Neuronal stem cell (in vitro differentiated cells): ENCODE measurements around the gene RPL13.

Experiments used
- DNase-seq: peaks from one replicate; pipeline ENCODE4 v3.0.0-alpha.2; 2013; ENCODE audit warnings: low spot score
- H2AFZ ChIP-seq: one replicate; pipeline ENCODE4 v1.6.1; 2013; ENCODE audit warnings: mild to moderate bottlenecking, low read length, inconsistent platforms
- H2AK5ac ChIP-seq: 2 replicates; pipeline ENCODE4 v1.6.1; 2013; ENCODE audit warnings: low read depth, mild to moderate bottlenecking, inconsistent platforms, low read length, moderate library complexity, mixed read lengths
- H2BK120ac ChIP-seq: 2 replicates; pipeline ENCODE4 v1.6.1; 2013; ENCODE audit warnings: low read depth, mild to moderate bottlenecking, inconsistent platforms, low read length, moderate library complexity, mixed read lengths
- H2BK12ac ChIP-seq: one replicate; pipeline ENCODE4 v1.6.1; 2013; ENCODE audit warnings: low read length, inconsistent platforms
- H2BK15ac ChIP-seq: 2 replicates; pipeline ENCODE4 v1.6.1; 2013; ENCODE audit warnings: mild to moderate bottlenecking, low read length, inconsistent platforms, mixed read lengths
- H2BK5ac ChIP-seq: one replicate; pipeline ENCODE4 v1.6.1; 2013; ENCODE audit warnings: inconsistent platforms, mild to moderate bottlenecking, low read length, moderate library complexity
- H3K14ac ChIP-seq: one replicate; pipeline ENCODE4 v1.6.1; 2013; ENCODE audit warnings: low read length, inconsistent platforms
- H3K18ac ChIP-seq: 2 replicates; pipeline ENCODE4 v1.6.1; 2013; ENCODE audit warnings: low read length, inconsistent platforms
- H3K23ac ChIP-seq: 2 replicates; pipeline ENCODE4 v1.6.1; 2013; ENCODE audit warnings: low read depth, mild to moderate bottlenecking, mixed read lengths, low read length, inconsistent platforms; ENCODE audit not compliant: poor library complexity
- H3K27ac ChIP-seq: replicated peaks from 3 replicates; pipeline ENCODE4 v1.5.1; 2013; ENCODE audit warnings: low read length, inconsistent platforms
- H3K27me3 ChIP-seq, 3 experiments: 2 replicates each; pipeline ENCODE4 v1.6.1; 2013; ENCODE audit warnings: low read length in 3 of 3, mild to moderate bottlenecking in 2 of 3, inconsistent platforms in 1 of 3, low read depth in 1 of 3, mixed read lengths in 1 of 3, moderate library complexity in 1 of 3; ENCODE audit not compliant: control insufficient read depth in 3 of 3, insufficient read depth in 3 of 3
- H3K36me3 ChIP-seq, 2 donors: replicated peaks in 1 of 2; 2 replicates each; pipeline ENCODE4 v1.6.1; 2013; ENCODE audit warnings: low read length in 2 of 2; ENCODE audit not compliant: control insufficient read depth in 2 of 2, insufficient read depth in 2 of 2
- H3K4ac ChIP-seq: 2 replicates; pipeline ENCODE4 v1.6.1; 2013; ENCODE audit warnings: inconsistent platforms, mild to moderate bottlenecking, low read length, moderate library complexity
- H3K4me1 ChIP-seq, 2 donors: 1 replicate in 1 of 2; 2 replicates in 1 of 2; pipeline ENCODE4 v1.6.1; 2013; ENCODE audit warnings: low read length in 2 of 2, low read depth in 1 of 2; ENCODE audit not compliant: control insufficient read depth in 2 of 2, insufficient read depth in 1 of 2
- H3K4me2 ChIP-seq: one replicate; pipeline ENCODE4 v1.6.1; 2013; ENCODE audit warnings: mild to moderate bottlenecking, low read length, inconsistent platforms; ENCODE audit not compliant: insufficient read depth, poor library complexity, severe bottlenecking
- H3K4me3 ChIP-seq, 2 donors: 2 replicates each; pipeline ENCODE4 v1.5.1; 2013; ENCODE audit warnings: low read length in 2 of 2, mild to moderate bottlenecking in 2 of 2, inconsistent platforms in 1 of 2, moderate library complexity in 1 of 2
- H3K79me1 ChIP-seq: one replicate; pipeline ENCODE4 v1.6.1; 2013; ENCODE audit warnings: low read depth, mild to moderate bottlenecking, inconsistent platforms, low read length, moderate library complexity
- H3K9ac ChIP-seq: one replicate; pipeline ENCODE4 v1.6.1; 2013; ENCODE audit warnings: mild to moderate bottlenecking, low read depth, low read length, inconsistent platforms; ENCODE audit not compliant: poor library complexity
- H3K9me3 ChIP-seq, 2 donors: replicated peaks in 1 of 2; 2 replicates each; pipeline versions ENCODE3 to v1.6.1; 2013; ENCODE audit warnings: low read length in 2 of 2, mild to moderate bottlenecking in 2 of 2, inconsistent platforms in 1 of 2, low read depth in 1 of 2, mixed read lengths in 1 of 2, moderate library complexity in 1 of 2; ENCODE audit not compliant: control insufficient read depth in 2 of 2, insufficient read depth in 1 of 2
- H4K8ac ChIP-seq: one replicate; pipeline ENCODE4 v1.6.1; 2013; ENCODE audit warnings: low read depth, mild to moderate bottlenecking, inconsistent platforms, low read length, moderate library complexity
- H4K91ac ChIP-seq: one replicate; pipeline ENCODE4 v1.6.1; 2013; ENCODE audit warnings: low read length, low read depth, mild to moderate bottlenecking, inconsistent platforms; ENCODE audit not compliant: poor library complexity
- WGBS, 2 donors: extraction: QIAGEN DNeasy Blood & Tissue Kit; methylation state at CpG; one replicate each; pipeline ENCODE4 v1.1.7; 2013; ENCODE audit warnings: missing lambda C conversion rate in 2 of 2, mixed read lengths in 1 of 2; ENCODE audit not compliant: insufficient read length in 2 of 2, insufficient replicate concordance in 1 of 2; ENCODE audit errors: extremely low coverage in 2 of 2; 5-methylcytosine and 5-hydroxymethylcytosine counted together

RPL13 gene

GRCh38 chr16:89561142-89561883 lies 831 bp downstream of the RPL13 start:
- WGBS, 2 donors, result no CpG with 5 or more reads among the region's 58 CpGs
- H3K36me3 ChIP-seq, result peaks cover 36 to 63% of the 10 kb centered on the region in 2 donors

DNA sequence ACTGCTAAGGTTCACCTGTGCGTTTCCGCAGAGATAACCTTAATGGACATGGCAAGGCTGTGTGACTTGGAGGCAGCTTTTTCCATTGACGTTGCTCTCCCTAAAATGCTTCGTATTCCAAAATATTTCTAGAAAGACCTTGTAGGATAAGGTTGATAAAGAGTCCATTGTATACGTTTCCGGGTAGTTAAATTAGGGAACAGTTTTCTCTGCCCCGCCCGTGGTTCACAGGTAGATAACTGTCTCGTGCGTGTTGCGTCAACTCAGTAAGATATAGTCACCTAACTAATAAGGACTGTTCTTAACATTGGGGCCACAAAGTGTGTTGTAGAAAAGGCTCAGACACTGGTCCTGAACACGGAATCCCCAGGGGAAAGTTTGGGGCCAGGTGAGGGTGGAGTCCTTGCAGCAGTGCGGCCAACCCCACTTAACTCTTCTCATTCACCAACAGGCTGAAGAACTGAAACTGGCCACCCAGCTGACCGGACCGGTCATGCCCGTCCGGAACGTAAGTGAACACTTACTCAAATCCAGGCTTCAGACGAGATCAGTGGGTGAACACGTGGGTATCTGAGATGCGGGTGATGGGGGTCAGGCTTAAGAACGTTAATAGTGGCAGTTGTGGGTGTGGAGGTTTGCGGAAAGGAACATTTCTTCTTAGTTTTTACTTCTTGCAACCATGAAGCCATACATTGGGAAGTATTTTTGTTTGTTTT lies 1.6 kb downstream of the RPL13 start:
- no peak for DNase-seq
- Histone ChIP-seq H4K91ac (no peak overlapping the region), H3K4me3 (peak overlapping the region; percentile 91 to 95), H3K79me1 (peaks cover 6% of the 10 kb centered on the region), H3K4me1 (peaks cover 20 to 25% of the 10 kb centered on the region in 2 donors), H4K8ac (no peak overlapping the region), H3K9ac (peak overlapping the region; percentile 89), H3K14ac (no peak overlapping the region), H3K9me3 (no peaks in the 10 kb centered on the region), H2AK5ac (no peak overlapping the region), H3K36me3 (peaks cover 35 to 56% of the 10 kb centered on the region in 2 donors), H3K27me3 (no peaks in the 10 kb centered on the region), H2BK12ac (no peak overlapping the region), H2BK120ac (no peak overlapping the region), H2AFZ (no peak overlapping the region), H3K23ac (no peak overlapping the region), H3K4ac (no peak overlapping the region), H2BK5ac (no peak overlapping the region), H3K18ac (no peak overlapping the region), H3K4me2 (peak overlapping the region; percentile 86), H2BK15ac (no peak overlapping the region), H3K27ac (no peak overlapping the region)
- no CpG with 5 or more reads among the region's 23 CpGs for WGBS, 2 donors

More at GRCh38 chr16:89561142-89561883, 831 bp downstream of the RPL13 start:
- Histone ChIP-seq H2BK12ac (no peak overlapping the region), H3K4me2 (peak overlapping the region; percentile 86), H2BK15ac (no peak overlapping the region), H4K8ac (no peak overlapping the region), H3K4me3 (peak overlapping the region; percentile 91 to 95), H2BK5ac (peak overlapping the region; percentile 77), H3K14ac (peak overlapping the region; percentile 58), H3K9me3 (no peaks in the 10 kb centered on the region), H3K27ac (no peak overlapping the region), H3K23ac (peak overlapping the region; percentile 99), H3K79me1 (peaks cover 6% of the 10 kb centered on the region), H3K4ac (peak overlapping the region; percentile 94), H3K18ac (peak overlapping the region; percentile 96), H4K91ac (no peak overlapping the region), H2AFZ (peak overlapping the region; percentile 90), H2AK5ac (peak overlapping the region; percentile 71), H2BK120ac (no peak overlapping the region), H3K27me3 (no peaks in the 10 kb centered on the region), H3K4me1 (peaks cover 22 to 25% of the 10 kb centered on the region in 2 donors), H3K9ac (peak overlapping the region; percentile 99)
- DNase-seq, result no peak

DNA sequence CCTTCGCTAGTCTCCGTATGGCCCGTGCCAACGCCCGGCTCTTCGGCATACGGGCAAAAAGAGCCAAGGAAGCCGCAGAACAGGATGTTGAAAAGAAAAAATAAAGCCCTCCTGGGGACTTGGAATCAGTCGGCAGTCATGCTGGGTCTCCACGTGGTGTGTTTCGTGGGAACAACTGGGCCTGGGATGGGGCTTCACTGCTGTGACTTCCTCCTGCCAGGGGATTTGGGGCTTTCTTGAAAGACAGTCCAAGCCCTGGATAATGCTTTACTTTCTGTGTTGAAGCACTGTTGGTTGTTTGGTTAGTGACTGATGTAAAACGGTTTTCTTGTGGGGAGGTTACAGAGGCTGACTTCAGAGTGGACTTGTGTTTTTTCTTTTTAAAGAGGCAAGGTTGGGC lies 2.5 kb downstream of the RPL13 start:
- Histone ChIP-seq H3K18ac (no peak overlapping the region), H3K79me1 (peaks cover 6% of the 10 kb centered on the region), H4K91ac (no peak overlapping the region), H3K27me3 (no peaks in the 10 kb centered on the region), H2AK5ac (no peak overlapping the region), H3K9ac (no peak overlapping the region), H2BK12ac (no peak overlapping the region), H2AFZ (no peak overlapping the region), H3K4me1 (peaks cover 17 to 23% of the 10 kb centered on the region in 2 donors), H3K27ac (no peak overlapping the region), H3K9me3 (no peaks in the 10 kb centered on the region), H2BK120ac (no peak overlapping the region), H3K4me3 (no peak overlapping the region), H2BK5ac (no peak overlapping the region), H3K4me2 (no peak overlapping the region), H3K4ac (no peak overlapping the region), H3K14ac (no peak overlapping the region), H2BK15ac (no peak overlapping the region), H4K8ac (no peak overlapping the region), H3K36me3 (peaks cover 35 to 49% of the 10 kb centered on the region in 2 donors), H3K23ac (no peak overlapping the region)
- WGBS, 2 donors, result no CpG with 5 or more reads among the region's 12 CpGs
- no peak for DNase-seq
